ENCODE data around the gene AK1.
"Not testable (repeated sequence)": the region's sequence is repeated elsewhere in the genome, so short reads cannot be mapped to it uniquely, and the experiment has no call there.

Gene AK1

DNA sequence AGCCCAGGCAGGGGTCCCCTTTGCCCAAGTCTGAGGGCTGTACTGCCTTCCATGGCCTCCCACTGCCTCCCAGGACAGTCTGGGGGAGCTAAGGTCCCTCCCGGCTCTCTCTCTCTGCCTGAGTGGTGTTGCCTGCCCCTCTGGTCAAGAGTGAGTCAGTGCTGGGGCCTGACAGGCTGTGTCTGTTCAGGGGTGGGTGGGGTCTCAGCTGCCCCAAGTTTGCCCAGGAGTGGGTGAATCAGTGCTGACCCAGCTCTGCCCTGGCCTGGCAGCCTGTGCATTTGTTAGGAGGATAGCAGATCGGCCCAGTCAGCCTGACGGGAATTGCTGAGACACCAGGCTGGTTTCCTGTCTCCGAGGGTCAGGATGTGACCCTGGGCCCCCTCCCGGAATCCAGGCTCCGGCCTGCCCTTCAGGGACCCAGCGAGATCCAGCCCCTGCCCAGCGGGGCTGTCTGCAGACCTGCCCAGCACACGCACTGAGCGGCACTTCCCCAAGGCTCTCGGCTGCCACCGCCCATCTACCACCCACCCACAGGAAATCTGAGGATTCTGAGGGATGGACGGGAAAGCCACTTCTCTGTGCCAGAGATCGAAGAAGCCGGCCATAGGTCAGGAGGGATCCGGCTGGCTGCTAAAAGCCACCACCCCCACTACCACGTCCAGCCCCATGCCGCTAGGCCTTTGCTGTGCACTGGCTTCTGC lies 38.9 kb downstream of the AK1 start:
- TF ChIP-seq, protein P1, sequence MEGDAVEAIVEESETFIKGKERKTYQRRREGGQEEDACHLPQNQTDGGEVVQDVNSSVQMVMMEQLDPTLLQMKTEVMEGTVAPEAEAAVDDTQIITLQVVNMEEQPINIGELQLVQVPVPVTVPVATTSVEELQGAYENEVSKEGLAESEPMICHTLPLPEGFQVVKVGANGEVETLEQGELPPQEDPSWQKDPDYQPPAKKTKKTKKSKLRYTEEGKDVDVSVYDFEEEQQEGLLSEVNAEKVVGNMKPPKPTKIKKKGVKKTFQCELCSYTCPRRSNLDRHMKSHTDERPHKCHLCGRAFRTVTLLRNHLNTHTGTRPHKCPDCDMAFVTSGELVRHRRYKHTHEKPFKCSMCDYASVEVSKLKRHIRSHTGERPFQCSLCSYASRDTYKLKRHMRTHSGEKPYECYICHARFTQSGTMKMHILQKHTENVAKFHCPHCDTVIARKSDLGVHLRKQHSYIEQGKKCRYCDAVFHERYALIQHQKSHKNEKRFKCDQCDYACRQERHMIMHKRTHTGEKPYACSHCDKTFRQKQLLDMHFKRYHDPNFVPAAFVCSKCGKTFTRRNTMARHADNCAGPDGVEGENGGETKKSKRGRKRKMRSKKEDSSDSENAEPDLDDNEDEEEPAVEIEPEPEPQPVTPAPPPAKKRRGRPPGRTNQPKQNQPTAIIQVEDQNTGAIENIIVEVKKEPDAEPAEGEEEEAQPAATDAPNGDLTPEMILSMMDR (conservative IDR thresholded peaks at IDR 0.05): no peak
- TF ChIP-seq ZFX (IDR thresholded peaks at IDR 0.05): no peak

DNA sequence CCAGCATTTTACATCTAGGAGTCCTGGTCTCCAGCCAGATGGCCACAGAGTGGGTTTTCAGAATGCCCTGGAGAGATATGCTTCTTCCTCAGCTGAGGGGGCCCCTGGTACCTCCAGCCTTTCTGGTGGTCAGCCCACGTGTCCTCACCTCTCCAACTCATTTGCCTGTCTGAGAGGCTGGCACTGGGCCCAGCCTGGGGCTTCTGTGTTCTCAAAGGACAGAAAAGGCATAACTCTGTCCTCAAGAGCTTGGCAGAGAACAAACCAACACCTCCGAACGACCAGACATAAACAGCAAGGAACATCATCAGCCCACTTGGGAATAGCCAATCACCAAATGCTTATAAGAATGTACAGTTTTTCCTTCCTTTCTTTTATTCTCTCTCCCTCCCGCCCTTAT lies 40.1 kb downstream of the AK1 start:
- H3K27ac ChIP-seq: no peak overlapping the region
- no peak for TF ChIP-seq ZFX (IDR thresholded peaks at IDR 0.05)
- TF ChIP-seq, protein P1 (conservative IDR thresholded peaks at IDR 0.05): no peak

More for the DNA sequence above, 38.9 kb downstream of the AK1 start:
- H3K27ac ChIP-seq: no peak overlapping the region

DNA sequence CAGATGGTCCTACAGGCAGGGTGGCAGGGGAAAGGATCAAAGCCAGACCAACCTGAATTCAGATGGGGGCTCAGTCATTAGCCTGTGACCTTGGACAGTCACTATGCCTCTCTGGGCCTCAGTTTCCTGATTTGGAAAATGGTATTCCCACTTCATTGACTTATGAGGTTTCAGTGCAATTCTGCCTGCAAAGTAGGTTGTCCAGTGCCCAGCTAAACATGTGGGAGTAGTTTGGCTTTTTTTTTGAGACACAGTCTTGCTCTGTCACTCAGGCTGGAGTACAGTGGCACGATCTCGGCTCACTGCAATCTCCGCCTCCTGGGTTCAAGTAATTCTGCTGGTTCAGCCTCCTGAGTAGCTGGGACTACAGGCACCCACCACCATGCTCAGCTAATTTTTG lies 40.9 kb downstream of the AK1 start:
- not testable (repeated sequence) for H3K27ac ChIP-seq

DNA sequence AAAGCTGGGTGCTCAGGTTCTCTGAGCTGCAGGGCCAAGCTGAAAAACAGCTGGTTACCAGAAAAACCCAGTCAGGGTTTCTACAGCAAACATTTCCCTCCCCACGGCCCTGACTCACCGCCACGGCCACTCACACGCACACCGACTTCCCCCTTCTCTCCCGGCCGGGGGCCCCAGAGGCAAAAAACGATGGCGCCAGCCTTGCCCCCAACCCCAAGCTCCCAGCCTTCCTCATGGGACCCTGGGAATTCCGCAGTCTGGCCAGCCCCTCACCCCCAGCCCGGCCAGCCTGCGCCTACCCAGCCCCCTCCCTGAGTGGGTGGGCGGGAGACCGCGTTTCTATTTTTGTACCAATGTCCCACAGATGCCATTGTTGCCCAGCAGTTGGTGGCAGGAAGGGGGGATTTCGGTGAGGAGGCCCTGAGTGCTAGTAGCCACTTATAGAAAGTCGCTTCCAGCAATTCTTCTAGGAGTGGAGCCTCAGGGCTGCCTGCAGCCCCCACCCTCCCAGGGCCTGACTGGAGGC lies 41.4 kb downstream of the AK1 start:
- TF ChIP-seq, protein P1 (conservative IDR thresholded peaks at IDR 0.05): no peak
- TF ChIP-seq ZFX (IDR thresholded peaks at IDR 0.05): no peak
- H3K27ac ChIP-seq: no peak overlapping the region

DNA sequence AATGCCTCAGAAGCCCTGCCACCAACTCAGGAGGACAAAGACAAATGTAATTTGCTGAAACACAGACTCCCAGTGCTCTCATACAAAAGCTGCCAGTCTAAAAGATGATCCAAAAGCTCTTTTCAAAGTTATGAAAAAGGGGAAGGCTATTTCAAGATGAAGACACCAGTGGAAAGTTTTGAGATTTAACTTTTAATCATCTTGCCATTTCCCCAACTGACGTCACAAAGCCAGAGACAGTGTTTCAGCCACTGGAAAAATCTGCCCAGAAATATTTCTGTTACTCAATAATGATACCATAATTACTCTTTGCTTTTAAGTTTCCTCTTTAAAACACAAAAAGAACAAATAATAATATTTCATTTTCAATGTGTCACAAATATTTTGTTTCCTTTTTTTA lies 43.9 kb downstream of the AK1 start:
- no peak overlapping the region for H3K27ac ChIP-seq
- no peak for TF ChIP-seq ZFX (IDR thresholded peaks at IDR 0.05)
- TF ChIP-seq, protein P1 (conservative IDR thresholded peaks at IDR 0.05): no peak

DNA sequence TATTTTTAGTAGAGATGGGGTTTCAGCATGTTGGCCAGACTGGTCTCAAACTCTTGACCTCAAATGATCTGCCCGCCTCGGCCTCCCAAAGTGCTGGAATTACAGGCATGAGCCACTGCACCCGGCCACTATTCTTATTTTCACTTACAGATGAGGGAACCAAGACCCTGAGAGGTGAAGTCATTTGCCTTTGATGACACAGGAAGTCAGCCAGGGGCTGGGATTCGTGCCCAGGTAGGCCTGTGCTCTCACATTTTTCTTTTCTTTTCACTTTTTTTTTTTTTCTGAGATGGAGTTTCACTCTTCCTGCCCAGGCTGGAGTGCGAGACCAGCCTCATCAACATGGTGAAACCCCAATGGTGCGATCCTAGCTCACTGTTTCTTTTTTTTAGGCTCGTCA lies 45.2 kb downstream of the AK1 start:
- TF ChIP-seq, protein P1 (conservative IDR thresholded peaks at IDR 0.05): no peak
- no peak for TF ChIP-seq ZFX (IDR thresholded peaks at IDR 0.05)
- no peak overlapping the region for H3K27ac ChIP-seq

DNA sequence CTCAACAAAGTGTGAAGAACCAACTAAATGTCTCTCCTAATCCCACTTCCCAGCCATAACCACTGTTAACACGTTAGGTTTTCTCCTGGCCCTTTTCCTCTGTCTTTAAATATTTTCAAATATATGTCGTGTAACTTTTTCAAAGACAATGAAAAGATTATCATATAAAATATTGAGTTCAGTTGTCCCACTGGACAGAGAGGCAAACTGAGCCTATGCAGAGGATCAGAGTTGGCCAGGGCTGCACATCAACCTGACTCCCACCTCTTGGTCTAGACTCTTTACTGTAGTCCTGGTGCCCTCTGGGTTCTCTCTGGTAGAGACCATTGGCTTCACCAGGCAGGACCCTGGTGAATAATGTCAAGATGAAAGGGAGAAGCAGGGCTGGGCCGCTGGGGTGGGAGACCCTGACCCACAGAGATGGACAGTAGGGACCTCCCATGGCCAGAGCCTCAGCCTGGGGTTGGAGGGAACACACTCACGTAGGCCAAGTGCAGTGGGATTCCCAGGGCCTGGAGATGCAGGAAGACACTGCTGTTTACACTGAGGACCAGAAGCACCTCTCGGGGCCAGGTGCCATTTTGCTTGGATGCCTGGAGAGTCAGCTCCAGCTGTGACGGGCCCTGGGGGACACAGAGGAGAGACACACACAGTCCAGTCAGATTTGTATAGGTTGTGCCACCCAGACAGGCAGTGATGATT lies 48.1 kb downstream of the AK1 start:
- no peak for TF ChIP-seq ZFX (IDR thresholded peaks at IDR 0.05)
- TF ChIP-seq, protein P1 (conservative IDR thresholded peaks at IDR 0.05): no peak
- H3K27ac ChIP-seq: no peak overlapping the region

Data from C4-2B (cell line).